HCT116 (cell line): ENCODE results near the gene MED28. TPM values are rescaled to one million over a fixed set of nuclear protein-coding genes. Genes with fewer than 3 reads are reported as not detected.

Experiments used
- ATAC-seq: fragments of 200-7000 bp; cut with Tn5 transposase; 2 replicates; pipeline ENCODE4 v1.9.1; 2020; ENCODE audit warnings: mild to moderate bottlenecking, moderate library complexity
- BruUV-seq: library from RNA; stranded (reverse); fragments of 400-500 nt; replicated peaks from 2 replicates; lab custom pipeline; 2021; lab: Mats Ljungman, UMichigan
- CTCF ChIA-PET: fragments of 300-600 bp; sonication (Branson Sonifier 250); formaldehyde crosslinking; loops from one replicate; lab custom pipeline; 2021; ENCODE audit warnings: antibody characterized with exemption; lab: Charles Lee
- POLR2A ChIA-PET: fragments of 300-600, 350-600 bp; sonication (Branson Sonifier 250); formaldehyde crosslinking; loops from one replicate; lab custom pipeline; 2021; ENCODE audit warnings: antibody characterized with exemption; lab: Charles Lee
- RAD21 ChIA-PET, 2 experiments: fragments of 300-600 bp; sonication (Branson Sonifier 250); formaldehyde crosslinking; loops; one replicate each; lab custom pipeline; 2023; ENCODE audit warnings: low total read pairs in 2 of 2; ENCODE audit not compliant: uncharacterized antibody in 2 of 2, unreplicated experiment in 2 of 2, low non-redundant PET in 1 of 2; lab: Charles Lee
- DNase-seq: peaks from one replicate; pipeline ENCODE4 v3.0.0-alpha.2; 2010; ENCODE audit warnings: low read depth, low spot score
- H2AFZ ChIP-seq: fragments of 200-600 bp; shearing (Covaris generic), sonication (generic); 2 replicates; pipeline ENCODE4 v1.6.1; 2017; ENCODE audit warnings: low read depth, mixed run types, mixed read lengths, antibody characterized with exemption, low read length; ENCODE audit not compliant: poor library complexity, severe bottlenecking
- H3K27ac ChIP-seq: 2 replicates; pipeline ENCODE4 v1.5.1; 2012; ENCODE audit warnings: low read depth, low read length
- H3K27me3 ChIP-seq: fragments of 200-600 bp; sonication (generic); 2 replicates; pipeline ENCODE4 v1.6.1; 2016; ENCODE audit warnings: mixed run types, low read length, mixed read lengths; ENCODE audit not compliant: insufficient read depth
- H3K36me3 ChIP-seq, 2 experiments: fragments of 200-500 bp in 1 of 2; fragments of 200-600 bp in 1 of 2; sonication (Bioruptor generic) in 1 of 2; sonication (generic) in 1 of 2; 2 replicates each; pipeline versions ENCODE4 v1.5.1 to v1.6.1; 2014 to 2016; ENCODE audit warnings: low read length in 2 of 2, inconsistent platforms in 1 of 2, mixed read lengths in 1 of 2, mixed run types in 1 of 2; ENCODE audit not compliant: insufficient read depth in 2 of 2, control insufficient read depth in 1 of 2
- H3K4me1 ChIP-seq, 2 experiments: fragments of 200-600 bp in 1 of 2; sonication (generic) in 1 of 2; 2 replicates each; pipeline versions ENCODE4 v1.5.1 to v1.6.1; 2012 to 2017; ENCODE audit warnings: low read length in 2 of 2, inconsistent platforms in 1 of 2, mild to moderate bottlenecking in 1 of 2, mixed read lengths in 1 of 2, mixed run types in 1 of 2, moderate library complexity in 1 of 2; ENCODE audit not compliant: insufficient read depth in 2 of 2, control insufficient read depth in 1 of 2
- H3K4me2 ChIP-seq: fragments of 200-600 bp; sonication (generic); 2 replicates; pipeline ENCODE4 v1.6.1; 2017; ENCODE audit warnings: mixed run types, low read length, mixed read lengths
- H3K4me3 ChIP-seq, 2 experiments: fragments of 200-600 bp in 1 of 2; sonication (generic) in 1 of 2; replicated peaks in 1 of 2; 2 replicates each; pipeline ENCODE4 v1.5.1; 2011 to 2016; ENCODE audit warnings: low read length in 2 of 2, control low read depth in 1 of 2, low read depth in 1 of 2, mild to moderate bottlenecking in 1 of 2, mixed read lengths in 1 of 2, mixed run types in 1 of 2
- H3K79me2 ChIP-seq: fragments of 200-600 bp; sonication (generic); 2 replicates; pipeline ENCODE4 v1.6.1; 2017; ENCODE audit warnings: mild to moderate bottlenecking, mixed run types, low read length, moderate library complexity, mixed read lengths; ENCODE audit not compliant: insufficient read depth
- H3K9ac ChIP-seq: fragments of 200-600 bp; sonication (generic); 2 replicates; pipeline ENCODE4 v1.6.1; 2016; ENCODE audit warnings: low read length, mixed read lengths
- H3K9me2 ChIP-seq: fragments of 200-600 bp; sonication (generic), shearing (Covaris generic); 2 replicates; pipeline ENCODE4 v1.6.1; 2017; ENCODE audit warnings: mixed run types, mild to moderate bottlenecking, moderate library complexity; ENCODE audit not compliant: insufficient read depth
- H3K9me3 ChIP-seq, 2 experiments: fragments of 200-500 bp in 1 of 2; fragments of 200-600 bp in 1 of 2; sonication (Bioruptor generic) in 1 of 2; sonication (generic) in 1 of 2; 2 replicates each; pipeline ENCODE4 v1.6.1; 2014 to 2017; ENCODE audit warnings: low read length in 2 of 2, mixed read lengths in 2 of 2, inconsistent platforms in 1 of 2, low read depth in 1 of 2, mild to moderate bottlenecking in 1 of 2, mixed run types in 1 of 2, moderate library complexity in 1 of 2; ENCODE audit not compliant: control insufficient read depth in 1 of 2, insufficient read depth in 1 of 2
- H4K20me1 ChIP-seq: fragments of 200-600 bp; sonication (generic), shearing (Covaris generic); 2 replicates; pipeline ENCODE4 v1.6.1; 2017; ENCODE audit warnings: mixed run types, mild to moderate bottlenecking, moderate library complexity; ENCODE audit not compliant: insufficient read depth
- ATF3 ChIP-seq: IDR thresholded peaks from 2 replicates; pipeline ENCODE4 v1.6.1; 2012
- CBX3 ChIP-seq: IDR thresholded peaks from 2 replicates; pipeline ENCODE4 v1.6.1; 2012; ENCODE audit warnings: low read depth
- CEBPB ChIP-seq: IDR thresholded peaks from 2 replicates; pipeline ENCODE4 v1.6.1; 2012; ENCODE audit warnings: low read depth
- CTCF ChIP-seq, 3 experiments: fragments of 200-600 bp in 1 of 3; sonication (generic) in 1 of 3; IDR thresholded peaks in 2 of 3; conservative IDR thresholded peaks in 1 of 3; 2 replicates each; pipeline ENCODE4 v1.5.1; 2012 to 2017; ENCODE audit warnings: low read depth in 2 of 3, low read length in 2 of 3, antibody characterized with exemption in 1 of 3, borderline replicate concordance in 1 of 3, control low read depth in 1 of 3, mild to moderate bottlenecking in 1 of 3, mixed read lengths in 1 of 3, mixed run types in 1 of 3, moderate library complexity in 1 of 3; ENCODE audit not compliant: insufficient read depth in 1 of 3
- EGR1 ChIP-seq: IDR thresholded peaks from 2 replicates; pipeline ENCODE4 v1.6.1; 2012; ENCODE audit warnings: low read depth
- EZH2 ChIP-seq: fragments of 200-600 bp; sonication (generic); IDR thresholded peaks from 2 replicates; pipeline ENCODE4 v1.6.1; 2017; ENCODE audit warnings: antibody characterized with exemption, mixed run types
- JUND ChIP-seq: IDR thresholded peaks from 2 replicates; pipeline ENCODE4 v1.6.1; 2012
- MAX ChIP-seq: IDR thresholded peaks from 2 replicates; pipeline ENCODE4 v1.6.1; 2012
- POLR2AphosphoS5 ChIP-seq: IDR thresholded peaks from 2 replicates; pipeline ENCODE4 v1.6.1; 2011; ENCODE audit warnings: mild to moderate bottlenecking, low read depth, low read length, moderate library complexity
- RAD21 ChIP-seq: IDR thresholded peaks from 2 replicates; pipeline ENCODE4 v1.6.1; 2012; ENCODE audit warnings: low read depth, mild to moderate bottlenecking
- REST ChIP-seq: IDR thresholded peaks from 2 replicates; pipeline ENCODE4 v1.6.1; 2012; ENCODE audit warnings: low read depth
- SIN3A ChIP-seq: IDR thresholded peaks from 2 replicates; pipeline ENCODE4 v1.6.1; 2012; ENCODE audit warnings: low read depth
- SRF ChIP-seq: IDR thresholded peaks from 2 replicates; pipeline ENCODE4 v1.6.1; 2012; ENCODE audit warnings: low read depth
- TCF7L2 ChIP-seq: IDR thresholded peaks from 2 replicates; pipeline ENCODE4 v1.7.0; 2011; ENCODE audit warnings: borderline replicate concordance, inconsistent platforms; ENCODE audit not compliant: insufficient read depth, insufficient read length; ENCODE audit errors: extremely low read depth
- YY1 ChIP-seq: IDR thresholded peaks from 2 replicates; pipeline ENCODE4 v1.6.1; 2011; ENCODE audit warnings: low read length, low read depth, moderate library complexity, mild to moderate bottlenecking; ENCODE audit not compliant: insufficient replicate concordance; ENCODE audit errors: extremely low read depth
- ZBTB33 ChIP-seq: IDR thresholded peaks from 2 replicates; pipeline ENCODE4 v1.6.1; 2011; ENCODE audit warnings: mild to moderate bottlenecking, low read length, moderate library complexity; ENCODE audit not compliant: insufficient replicate concordance; ENCODE audit errors: extremely low read depth
- ZFX ChIP-seq: fragments of 450-650 bp; IDR thresholded peaks from 2 replicates; pipeline ENCODE4 v1.6.1; 2017
- intact Hi-C: fragments of 100-400 bp; cut with micrococcal nuclease; formaldehyde crosslinking; loops from 2 replicates; pipeline ENCODE4 v1.10.0; 2022
- total RNA-seq: library from RNA; stranded (reverse); gene quantifications from one replicate; pipeline ENCODE4 v1.2.1, GENCODE V29; 2021; ENCODE audit not compliant: unreplicated experiment

The MED28 gene
- total RNA-seq, 1 experiment from 2014 or later, result 48.8 TPM

GRCh38 chr4:17633600-17633999, 19.2 kb downstream of the MED28 start:
- H3K36me3 ChIP-seq, result peaks cover 31 to 39% of the 10 kb centered on the region in 2 experiments
- H3K4me3 ChIP-seq, result no peak overlapping the region
- no peak overlapping the region for H3K4me2 ChIP-seq
- H3K9me2 ChIP-seq, result no peaks in the 10 kb centered on the region
- no peak overlapping the region for H3K9ac ChIP-seq
- H3K27ac ChIP-seq, result no peak overlapping the region
- H3K4me1 ChIP-seq, result no peaks in the 10 kb centered on the region
- DNase-seq, result no peak
- no peak for ATAC-seq
- RAD21 ChIA-PET, result no interaction called here
- CTCF ChIA-PET, result no interaction called here
- TF ChIP-seq JUND (no peak), MAX (no peak), TCF7L2 (no peak), POLR2AphosphoS5 (no peak), ZFX (no peak), ZBTB33 (no peak), REST (no peak), EZH2 (no peak), CTCF (IDR thresholded peaks at IDR 0.05 in 2 of 3, conservative IDR thresholded peaks at IDR 0.05 in 1 of 3; ENCODE audit: borderline replicate concordance in 1 of 3, insufficient read depth in 1 of 3, low read depth in 2 of 3, low read length in 2 of 3) (no peak), EGR1 (no peak), ATF3 (no peak), RAD21 (no peak), YY1 (no peak), SRF (no peak), SIN3A (no peak), CEBPB (no peak), CBX3 (no peak)
- intact Hi-C loops, result no loop called here
- no peak overlapping the region for H2AFZ ChIP-seq
- POLR2A ChIA-PET, result no interaction called here
- H3K79me2 ChIP-seq, result peaks cover 25% of the 10 kb centered on the region
- no peaks in the 10 kb centered on the region for H3K9me3 ChIP-seq
- BruUV-seq, result no TSS peak
- H3K27me3 ChIP-seq, result no peaks in the 10 kb centered on the region
- no peaks in the 10 kb centered on the region for H4K20me1 ChIP-seq
